CD4-positive, alpha-beta T cell treated with Interleukin-4 for 4 hours (primary cell): ENCODE data around the gene SARDH.

ENCODE experiments used
- DNase-seq: peaks from one replicate; pipeline ENCODE4 v3.0.0-alpha.2; 2020

The SARDH gene

DNA sequence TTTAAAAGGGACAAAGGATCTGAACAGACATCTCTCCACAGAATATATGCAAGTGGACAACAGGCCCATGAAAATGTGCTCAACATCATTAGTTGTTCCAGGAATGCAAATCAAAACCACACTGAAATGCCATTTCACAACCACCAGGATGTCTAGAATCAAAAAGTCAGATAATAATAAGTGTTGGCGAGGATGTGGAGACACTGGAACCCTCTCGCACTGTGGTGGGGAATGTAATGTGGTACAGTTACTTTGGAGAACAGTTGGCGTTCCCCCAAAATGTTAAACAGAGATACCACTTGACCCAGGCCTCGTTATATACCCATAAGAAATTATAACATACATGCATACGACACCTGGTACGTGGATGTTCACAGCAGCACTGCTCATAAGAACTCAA lies 38.6 kb downstream of the SARDH start:
- no peak for DNase-seq

DNA sequence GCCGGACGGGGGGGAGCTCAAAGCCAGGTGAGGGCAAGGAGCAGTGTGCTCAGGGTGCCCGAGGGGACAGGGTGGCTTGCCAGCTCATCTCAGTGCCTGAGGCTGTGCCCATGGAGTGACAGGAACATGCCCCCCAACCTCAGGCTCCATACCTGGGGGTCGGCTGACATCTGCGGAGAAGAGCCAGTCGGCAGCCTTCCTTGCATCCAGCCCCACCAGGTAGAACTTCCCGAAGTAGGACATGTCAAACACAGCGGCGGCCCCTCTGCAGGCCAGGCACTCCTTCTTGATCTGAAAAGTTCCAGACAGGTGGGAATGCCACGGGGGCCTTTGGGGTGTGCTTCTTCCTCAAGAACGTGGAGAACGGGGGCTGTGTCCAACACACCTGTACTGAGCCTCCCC lies 42.1 kb downstream of the SARDH start:
- no peak for DNase-seq

DNA sequence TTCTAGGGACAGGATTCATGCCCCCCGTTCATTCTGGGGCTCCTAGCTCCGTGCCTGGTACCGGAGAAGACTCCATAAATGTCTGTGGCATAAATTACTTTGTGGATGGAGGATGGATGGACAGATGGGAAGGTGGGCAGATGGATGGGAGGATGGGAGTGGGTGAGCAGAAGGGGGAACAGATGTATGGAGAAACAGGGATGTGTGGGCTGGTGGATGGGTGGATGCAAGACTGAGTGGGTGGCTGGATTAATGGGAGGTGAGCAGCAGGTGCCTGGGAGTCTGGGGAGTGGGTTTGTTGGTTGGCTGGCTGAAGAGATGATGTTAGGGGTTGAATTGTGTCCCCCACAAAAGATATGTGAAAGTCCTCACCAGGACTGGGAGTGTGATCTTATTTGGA lies 43.5 kb downstream of the SARDH start:
- DNase-seq = no peak

DNA sequence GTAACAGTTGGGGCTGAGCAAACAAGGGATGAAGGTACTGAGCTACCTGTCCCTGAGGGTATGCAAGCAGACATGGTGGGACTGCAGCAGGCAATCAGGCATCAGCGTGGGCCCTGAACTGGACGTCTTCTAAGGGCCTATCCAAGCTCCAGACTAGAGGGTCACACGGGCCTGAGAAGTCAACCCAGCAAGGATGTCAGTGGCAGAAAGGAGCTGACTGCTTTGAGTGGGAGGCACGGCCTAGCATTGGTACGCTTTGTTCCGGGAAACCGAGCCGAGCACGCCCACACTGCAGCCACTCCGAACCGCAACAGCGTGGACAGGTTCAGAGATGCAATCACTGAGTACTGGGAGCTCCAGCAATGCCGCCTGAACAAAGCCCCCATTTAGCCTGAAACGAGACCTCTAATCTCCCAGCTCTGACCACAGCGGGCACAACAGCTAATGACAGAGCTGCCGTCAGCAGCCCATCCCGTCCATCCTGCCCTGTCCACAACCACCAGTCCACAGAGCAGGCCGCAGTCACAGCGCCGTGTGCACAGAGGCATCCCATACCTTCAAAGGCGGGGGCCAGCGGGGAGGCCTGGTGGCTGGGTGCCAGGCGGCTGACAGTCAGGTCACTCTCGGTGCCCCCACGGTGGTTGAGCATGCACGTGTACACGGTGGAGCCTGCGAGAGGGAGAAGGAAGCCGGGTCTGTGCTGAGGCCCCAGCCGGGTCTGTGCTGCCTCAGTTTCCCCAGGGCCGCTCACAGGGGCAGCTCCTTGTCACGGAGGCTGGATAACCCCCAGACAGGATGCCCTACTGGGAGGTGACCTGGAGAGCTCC lies 44.2 kb downstream of the SARDH start:
- no peak for DNase-seq

DNA sequence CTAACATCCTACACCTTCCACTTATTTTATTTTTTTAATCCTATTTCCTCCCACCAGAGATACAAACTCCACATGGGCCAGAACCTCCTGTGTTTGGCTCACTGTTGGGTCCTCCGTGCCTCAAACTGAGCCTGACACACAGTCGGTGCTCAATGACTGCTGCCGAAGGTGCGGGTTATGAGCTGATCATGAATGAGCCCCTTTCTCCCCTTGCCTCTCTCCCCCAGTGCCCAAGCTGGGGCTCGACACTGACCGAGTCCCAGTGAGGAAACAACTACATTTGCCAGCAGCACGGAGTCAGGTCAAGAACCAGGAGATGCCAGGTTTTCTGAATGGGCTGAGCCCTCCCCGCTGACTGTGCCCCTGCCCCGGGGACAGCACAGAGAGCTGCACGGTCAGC lies 45.0 kb downstream of the SARDH start:
- no peak for DNase-seq

DNA sequence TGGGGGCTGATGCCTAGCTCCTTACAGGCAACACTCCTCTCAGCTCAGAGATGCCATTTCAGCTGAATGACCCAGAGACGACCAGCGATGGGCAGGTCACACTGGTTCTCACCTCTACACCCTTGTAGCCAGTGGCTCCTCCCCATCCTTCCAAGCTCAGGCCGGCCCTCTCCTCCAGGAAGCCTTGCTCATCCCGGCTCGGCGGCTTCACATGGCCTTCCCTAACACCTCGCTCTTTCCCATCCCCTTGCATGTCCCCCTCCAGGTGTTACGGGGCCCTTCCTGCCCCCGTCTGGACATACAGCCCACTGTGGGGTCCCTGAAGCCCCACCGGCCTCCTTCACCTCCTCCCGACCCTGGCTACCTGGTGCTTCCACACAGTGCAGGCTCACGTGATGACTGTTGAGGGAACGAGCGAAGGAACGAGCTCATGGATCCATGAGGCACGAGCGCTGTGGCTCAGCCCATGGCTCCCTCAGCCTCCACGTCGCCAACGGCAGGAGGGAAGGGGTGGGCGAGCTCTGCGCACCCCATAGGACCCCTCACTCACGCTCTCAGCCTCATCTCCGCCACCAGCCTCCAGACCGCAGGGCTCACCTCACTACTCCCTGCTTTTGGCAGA lies 45.7 kb downstream of the SARDH start:
- no peak for DNase-seq

DNA sequence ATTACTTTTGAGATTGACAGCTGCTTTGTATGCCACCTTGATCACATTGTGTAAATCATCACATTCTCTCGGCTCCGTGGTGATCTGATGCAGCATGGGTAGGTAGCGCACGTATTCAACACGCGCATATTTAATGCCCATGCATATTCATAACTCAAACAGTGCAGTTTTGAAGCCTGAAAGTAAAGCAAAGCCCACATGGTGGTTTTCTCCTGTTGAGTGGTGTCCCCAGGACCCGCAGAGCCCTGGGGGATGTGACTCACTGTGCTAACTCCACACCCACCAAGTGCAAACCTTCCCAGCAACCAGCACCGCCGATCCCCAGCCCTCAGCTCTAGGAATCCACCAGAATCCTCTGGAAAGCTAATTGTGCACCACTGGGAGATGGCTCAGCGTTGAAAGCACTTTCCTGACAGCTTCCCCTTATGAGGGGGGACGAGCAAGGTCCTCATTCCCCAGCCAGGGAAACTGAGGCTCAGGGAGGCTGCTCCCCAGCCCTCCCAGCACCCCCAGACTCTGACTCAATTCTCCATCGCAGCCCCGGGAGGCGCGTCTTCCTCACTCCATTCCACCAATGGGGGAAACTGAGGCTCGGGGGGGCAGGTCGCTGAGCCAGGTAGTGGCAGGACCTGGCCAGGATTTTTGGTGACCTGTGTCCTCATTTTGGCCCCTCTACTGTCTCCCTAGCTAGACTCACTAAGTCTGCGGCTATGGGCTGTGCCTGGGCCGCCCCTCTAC lies 46.4 kb downstream of the SARDH start:
- no peak for DNase-seq

DNA sequence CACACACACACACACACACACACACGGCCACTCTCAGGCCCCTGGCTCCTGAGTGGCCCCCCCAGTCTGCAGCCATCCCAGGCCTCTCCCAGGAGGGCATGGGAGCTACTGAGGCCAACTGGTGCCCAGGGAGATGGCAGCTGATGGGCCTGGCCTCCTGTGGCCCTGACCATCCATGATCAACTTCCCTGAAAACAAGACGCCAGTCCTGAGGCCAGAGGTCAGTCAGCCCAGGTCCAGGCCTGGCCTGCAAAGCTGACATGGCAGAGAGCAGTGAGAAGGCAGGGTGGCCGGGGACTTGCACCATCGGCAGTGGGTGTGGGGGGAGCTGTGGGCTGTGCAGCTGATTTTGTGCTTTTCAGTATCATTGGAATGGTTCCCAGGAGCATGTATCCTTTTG lies 47.0 kb downstream of the SARDH start:
- DNase-seq = no peak

DNA sequence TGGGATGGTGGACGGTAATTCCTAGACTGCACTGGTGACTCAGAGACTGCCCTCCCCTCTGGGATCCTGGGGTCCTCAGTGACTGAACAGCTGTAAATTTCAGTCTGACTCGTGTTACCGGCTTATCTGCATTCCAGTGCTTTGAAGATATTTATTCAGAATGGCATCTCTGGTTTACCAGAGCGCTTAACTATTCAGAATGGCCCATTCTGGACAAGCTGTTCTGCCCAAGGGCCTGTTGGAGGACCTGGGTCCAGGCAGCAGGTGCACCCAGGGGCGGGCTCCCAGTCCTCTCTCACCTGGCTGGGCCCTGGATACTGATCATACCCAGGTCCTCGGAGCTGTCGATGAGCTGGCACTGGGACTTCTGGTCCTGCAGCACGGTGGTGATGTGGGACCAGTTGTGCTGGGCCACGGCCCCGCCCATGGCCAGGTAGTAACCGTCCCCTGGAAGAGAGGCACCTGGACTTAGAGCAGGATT lies 48.0 kb downstream of the SARDH start:
- no peak for DNase-seq

DNA sequence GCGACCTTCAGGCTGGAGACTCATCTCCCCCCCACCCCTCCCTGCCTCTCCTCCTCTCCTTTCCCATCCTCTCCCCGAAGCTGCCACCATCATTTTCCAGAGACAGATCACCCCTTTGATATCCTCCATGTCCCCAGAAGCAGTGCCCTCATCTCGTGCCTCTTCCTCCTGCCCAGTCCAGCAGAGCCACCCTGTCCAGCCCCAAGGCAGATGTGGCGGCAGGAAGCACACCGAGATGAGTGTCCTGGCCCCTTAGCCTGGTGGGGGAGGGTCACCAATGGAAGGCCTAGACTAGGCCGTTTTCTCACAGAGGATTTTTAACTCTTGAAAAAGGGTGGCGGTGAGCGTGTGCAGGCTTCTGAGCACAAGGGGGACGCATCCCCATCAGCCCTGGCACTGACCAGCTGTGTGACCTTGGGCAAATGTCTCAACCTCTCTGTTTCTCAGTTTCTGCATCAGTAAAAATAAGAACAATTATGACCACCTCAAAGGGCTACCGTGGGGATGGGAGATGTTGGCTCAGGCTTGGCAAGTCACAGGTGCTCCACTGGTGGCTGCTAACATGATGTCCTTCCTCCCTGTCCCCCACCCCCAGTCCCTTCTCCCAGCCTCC lies 48.9 kb downstream of the SARDH start:
- DNase-seq = no peak

DNA sequence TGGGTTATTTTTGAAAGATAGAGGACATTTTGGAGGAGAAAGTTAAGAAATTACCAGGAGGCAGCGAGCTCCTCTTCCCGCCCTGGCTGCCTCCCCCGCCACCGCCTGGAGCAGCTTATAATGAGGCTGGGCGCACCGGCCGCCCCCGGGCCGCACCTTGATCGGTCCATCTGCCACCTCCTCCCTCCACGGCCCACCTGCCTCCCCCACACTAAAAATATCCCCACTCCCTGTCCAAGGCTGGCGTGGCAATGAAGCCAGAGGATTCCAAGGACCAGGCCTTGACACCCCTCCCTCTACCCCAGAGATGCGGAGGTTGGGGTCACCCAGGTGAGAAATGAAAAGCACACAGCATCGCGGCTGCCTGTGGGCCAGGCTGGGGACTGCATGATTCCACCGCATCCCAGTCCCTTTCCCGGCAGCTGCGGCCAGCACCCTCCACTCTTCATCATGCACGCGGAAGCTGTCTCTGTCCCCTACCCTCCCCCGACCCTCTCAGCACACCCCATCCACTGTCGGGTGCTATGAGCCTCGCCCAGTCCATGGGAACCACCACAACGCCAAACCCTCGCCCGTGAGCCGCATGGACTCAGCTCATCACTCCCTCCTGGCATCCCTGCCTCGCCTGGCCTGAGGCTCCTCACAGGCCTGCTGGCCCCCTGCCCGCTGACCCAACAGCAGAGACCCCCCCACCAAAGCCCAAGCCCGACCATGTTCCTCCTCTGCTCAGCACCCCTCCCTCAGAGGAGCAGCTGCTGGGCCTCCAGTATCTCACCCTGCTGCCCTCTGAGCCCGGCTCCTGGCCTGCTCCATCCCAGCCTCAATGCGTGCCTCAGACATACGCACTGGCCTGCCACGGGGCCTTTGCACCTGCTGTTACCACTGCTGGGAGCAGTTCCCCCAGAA lies 50.0 kb downstream of the SARDH start:
- no peak for DNase-seq

DNA sequence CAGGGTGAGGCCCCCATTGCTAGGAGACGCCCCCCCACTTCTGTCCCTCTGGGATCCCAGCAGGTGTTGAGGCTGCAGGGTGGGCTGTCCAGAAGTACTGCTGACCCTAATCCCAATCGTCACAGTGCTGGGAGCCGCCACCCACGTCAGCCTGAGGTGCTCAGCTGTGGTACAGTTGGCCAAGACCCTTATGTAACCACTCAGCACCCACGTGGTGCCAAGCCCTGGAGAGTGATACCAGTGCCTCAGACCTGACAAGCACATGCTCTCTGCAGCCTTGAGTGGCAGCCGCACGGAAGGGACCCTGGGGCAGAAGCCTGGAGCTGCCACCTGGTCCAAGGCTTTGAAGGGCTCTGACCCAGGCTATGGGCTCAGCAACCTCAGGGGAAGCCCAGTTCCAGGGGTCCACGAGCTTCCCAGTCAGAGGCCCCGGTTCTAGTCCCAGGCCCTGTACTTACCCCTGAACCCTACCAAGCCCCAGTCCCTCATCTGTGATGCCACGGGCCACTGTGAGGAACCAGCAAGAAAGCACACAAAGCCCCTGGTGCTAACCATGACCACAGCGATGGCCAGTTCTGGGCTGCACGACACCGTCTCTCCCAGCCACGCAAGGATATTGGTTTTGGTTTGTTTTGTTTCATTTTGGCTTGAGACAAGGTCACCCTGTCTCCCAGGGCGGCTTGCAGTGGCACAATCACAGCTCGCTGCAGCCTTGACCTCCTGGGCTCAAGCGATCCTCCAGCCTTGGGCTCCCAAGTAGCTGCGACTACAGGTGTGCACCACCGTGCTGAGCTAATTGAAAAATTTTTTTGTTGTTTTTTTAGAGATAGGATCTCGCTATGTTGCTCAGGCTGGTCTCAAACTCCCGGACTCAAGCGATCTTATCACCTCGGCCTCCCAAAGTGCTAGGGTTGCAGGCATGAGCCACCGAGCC lies 51.2 kb downstream of the SARDH start:
- no peak for DNase-seq

DNA sequence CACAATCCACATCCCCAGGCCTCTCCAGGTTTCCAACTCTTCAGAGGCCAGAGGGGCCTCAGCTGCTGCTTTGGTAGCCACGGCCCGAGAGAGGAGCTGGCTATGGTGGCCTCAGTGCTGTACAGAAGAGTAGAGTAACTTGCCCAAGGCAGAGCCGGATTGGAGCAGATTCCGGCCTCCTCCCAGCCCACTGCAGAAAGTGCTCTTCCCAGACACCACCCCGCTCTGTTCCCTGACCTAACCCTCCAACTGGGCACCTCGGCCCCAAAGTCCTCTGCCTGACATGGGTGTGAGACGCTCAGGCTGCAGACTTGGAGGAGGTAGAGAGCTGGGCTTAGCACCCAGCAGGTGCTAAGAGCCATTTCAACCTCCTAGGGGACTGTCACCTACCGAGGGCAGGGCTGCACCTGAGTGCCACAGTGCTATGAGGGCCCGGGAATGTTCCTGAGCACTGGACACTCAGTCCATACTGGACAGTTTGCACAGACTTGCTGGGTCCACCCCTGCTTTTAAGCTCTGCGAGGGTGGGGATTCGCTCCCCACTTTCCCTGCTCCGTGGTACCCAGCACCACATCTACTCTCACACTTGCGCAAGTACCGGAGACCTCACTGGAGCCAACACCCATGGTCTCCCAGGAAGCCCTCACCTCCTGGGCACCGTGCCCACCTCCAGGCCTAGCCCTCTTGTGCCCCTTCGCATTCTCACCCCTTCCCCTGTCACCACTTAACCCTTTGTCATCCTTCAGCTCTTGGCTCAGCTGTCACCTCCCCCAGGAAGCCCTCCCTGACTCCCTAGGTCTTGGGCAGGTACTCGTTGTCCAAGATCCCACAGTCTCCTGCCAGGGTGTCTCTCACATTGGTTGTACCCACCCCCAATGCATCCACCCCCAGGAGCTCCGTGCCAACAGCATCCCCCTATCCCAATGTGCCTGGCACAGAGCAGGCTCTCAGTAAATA lies 52.2 kb downstream of the SARDH start:
- no peak for DNase-seq

DNA sequence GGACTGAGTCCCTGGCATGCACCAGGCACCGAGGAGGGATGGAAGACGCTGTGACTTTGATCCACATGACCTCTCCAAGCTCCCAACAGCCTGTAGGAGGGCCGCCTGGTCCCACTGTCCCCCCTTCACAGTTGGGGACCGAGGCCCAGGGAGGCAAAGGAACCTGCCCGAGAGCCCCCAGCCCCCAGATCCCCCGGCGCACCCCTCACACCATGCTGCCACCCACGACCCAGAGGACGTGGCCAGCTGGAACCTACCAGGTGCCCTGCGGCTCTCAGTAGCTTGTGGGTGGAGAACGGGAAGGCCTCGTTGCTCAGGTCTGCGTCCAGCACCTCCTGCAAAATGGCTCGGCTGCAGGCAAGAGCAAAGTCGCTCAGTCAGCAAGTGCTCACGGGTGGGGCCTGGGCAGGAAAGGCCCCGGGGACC lies 53.2 kb downstream of the SARDH start:
- DNase-seq = no peak

DNA sequence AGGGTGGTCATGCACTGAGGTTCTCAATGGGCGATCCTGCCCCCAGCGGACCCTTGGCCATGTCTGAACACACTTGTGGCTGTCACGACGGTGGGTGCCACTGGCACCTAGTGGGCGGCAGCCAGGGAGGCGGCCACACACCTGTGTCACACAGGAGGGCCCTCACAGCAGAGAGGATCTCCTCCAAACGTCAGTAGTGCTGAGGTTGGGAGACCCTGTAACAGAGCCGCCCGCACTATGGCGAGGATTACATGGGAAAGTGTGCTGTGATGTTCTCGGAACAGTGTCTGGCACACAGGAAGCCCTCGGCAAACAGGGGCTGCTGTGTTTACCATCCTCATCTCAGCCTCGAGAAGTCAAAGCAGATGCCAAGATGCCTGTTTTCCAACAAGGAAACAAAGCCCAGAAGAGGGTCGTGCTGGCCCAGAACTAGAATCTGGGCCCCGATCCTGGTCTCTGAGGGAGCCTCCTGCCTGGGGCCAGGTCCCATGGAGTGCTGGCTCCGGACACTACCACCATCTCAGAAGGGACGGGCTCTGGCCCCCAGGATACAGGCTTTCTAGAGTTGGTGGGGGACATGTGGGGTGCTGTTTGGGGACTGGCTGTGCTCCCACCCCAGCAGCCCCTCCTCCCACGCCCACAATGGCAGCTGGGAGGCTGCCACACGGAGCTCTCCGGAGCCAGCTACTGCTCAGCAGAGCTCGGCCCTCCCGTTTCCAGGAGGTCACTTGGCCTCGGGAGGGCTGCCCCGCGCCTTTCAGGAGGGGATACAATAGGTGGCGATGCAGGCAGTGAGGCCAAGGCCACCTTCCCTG lies 53.8 kb downstream of the SARDH start:
- DNase-seq = no peak

DNA sequence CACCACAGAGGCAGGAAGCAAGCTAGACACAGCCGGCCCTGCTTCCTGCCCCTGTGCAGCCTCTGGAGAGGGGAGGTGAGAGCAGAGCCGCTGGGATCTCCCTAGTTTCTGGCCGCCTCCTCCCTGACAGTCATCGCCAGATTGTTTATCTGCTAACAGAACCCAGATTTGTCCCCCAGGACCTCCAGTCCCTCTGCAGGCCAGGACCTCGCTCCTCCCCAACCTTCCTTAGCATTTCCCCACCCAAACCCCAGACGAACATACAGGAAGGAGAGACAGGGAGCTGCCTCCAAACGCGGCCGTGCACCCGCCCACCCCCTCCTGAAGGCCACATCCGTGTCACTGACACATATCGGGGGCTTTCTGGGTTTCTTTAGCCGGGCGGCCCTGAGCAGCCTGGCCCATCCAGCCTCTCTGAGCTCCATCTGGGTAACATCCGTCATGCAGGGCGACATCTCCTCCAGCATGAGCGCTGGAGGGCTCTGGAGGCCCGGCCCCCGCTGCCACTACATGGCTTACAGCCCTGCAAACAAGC lies 54.5 kb downstream of the SARDH start:
- DNase-seq = peak; percentile 83

DNA sequence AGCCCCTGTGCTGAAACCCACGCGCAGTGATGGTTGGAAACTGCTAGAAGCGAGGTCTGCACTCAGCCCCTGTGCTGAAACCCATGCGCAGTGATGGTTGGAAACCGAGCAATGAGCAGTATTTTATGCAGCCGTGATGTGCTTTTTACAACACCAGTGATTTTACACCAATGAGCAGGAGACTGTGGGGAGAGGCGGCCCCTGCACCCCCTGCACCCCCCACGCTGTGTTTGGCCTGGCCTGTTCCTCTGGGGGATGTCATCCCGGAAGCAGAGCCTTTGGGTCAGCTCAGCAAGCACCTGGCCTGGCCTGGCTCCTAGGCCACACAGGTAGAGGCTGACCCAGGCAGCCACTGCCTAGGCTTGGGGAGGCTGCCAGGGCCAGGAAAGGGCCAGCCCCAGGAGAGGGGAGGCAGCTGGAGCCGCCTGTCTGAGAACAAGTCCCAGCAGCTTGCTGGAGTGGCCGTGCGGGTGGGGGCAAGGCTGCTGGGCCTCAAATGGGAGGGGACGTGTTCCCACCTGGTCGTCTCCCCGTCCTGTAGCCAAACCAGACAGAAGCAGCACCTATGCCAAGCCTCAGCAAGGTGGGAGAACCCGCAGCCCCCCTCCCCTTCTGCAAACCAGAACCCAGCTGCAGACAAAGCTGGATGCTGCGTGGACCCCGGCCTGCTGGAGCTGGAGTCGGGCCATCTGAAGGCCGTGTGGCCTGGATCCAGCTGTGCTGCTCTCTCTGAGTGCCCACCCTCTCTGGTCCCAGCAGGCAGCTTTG lies 55.1 kb downstream of the SARDH start:
- DNase-seq = no peak
